ENCODE results near the gene IFNAR2.
A peak's percentile ranks its signal among the peaks of the same experiment; 100 is the strongest.

The IFNAR2 gene

GRCh38 chr21:33229784-33230544, at the start of gene IFNAR2:
IFNAR2 (plus strand) TSS chr21:33229938; CDS start chr21:33241923, 11,985 bp downstream.
- DNase-seq (ENCODE audit: low read depth in 3 of 3), result peak; percentile 59 to 68 (median 65)

DNA sequence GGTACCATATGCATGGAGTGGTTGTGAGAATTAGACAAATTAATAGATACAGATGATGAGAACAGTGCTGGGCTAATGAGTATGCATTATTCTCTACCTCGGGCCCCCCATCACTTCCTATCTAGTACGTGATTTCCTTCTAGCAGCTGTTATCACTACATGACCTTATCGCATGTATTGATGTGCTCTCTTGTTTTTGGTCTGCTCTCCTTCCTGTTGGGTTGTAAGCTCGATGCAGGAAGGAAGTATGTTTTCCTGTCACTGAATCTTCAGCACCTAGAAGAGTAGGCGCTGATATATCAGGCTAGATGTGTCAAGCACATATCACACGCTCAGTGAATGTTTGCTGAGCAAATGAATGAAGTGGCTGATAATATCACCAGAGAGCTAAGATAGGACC, 43.9 kb upstream of the IFNAR2 start:
- no peak for DNase-seq (ENCODE audit: low read depth in 3 of 3)

DNA sequence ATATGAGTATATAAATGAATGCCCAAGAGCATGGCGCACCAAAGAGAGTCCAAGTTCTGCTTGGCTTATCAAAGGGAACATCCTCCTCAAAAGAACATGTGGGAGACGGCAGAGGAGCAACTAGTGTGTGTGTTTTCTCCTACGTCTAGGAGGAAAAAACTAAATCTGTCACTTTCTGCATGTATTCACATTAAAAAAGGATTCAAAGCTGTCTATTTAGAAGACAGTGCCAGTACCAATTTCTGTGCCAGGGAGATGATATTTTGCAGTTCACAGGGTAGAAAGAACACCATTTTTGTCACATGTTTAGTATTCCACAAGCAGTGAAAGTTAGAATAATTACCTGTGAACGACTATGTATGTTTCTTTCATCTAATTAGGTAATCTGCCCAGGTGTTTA, 42.5 kb upstream of the IFNAR2 start:
- no peak for DNase-seq (ENCODE audit: low read depth in 3 of 3)

DNA sequence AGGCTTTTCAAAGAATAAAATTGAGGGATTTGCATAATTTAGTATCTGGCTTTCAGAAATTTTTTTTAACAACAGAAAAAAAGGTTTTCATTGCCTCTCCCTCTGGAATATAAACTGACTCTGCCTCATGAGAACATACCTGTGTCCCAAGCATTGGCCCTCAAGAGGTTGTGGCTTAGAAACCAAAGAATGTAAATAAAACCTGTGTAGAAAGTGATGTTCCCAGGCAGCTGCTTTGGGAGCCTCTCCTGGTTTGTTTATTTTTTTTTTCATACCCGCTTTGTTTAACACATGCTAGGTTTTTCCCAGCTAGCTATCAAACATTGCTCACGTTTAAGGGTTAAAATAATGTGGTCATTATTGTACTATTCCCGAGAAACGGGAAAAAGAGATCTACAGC, 40.5 kb upstream of the IFNAR2 start:
- DNase-seq (ENCODE audit: low read depth in 3 of 3), result no peak

DNA sequence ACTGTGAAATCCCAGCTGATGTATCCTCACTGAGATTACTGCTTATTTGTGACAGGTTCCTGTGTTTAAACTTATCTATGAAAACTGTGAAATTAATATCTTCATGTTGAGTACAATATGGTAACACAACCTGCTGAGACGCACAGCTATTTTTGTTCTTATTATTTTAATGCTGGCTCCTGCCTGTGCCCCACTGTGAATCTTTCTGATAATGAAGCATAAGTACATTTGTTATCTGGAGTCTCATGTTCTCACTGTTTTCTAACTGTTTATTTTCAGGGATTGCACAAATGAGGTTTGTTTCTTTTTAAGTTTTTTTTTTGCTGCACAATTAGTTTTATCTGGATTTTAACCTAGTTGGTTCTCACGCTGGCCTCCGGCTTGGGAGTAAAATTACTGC, 39.9 kb upstream of the IFNAR2 start:
- DNase-seq (ENCODE audit: low read depth in 3 of 3), result no peak

DNA sequence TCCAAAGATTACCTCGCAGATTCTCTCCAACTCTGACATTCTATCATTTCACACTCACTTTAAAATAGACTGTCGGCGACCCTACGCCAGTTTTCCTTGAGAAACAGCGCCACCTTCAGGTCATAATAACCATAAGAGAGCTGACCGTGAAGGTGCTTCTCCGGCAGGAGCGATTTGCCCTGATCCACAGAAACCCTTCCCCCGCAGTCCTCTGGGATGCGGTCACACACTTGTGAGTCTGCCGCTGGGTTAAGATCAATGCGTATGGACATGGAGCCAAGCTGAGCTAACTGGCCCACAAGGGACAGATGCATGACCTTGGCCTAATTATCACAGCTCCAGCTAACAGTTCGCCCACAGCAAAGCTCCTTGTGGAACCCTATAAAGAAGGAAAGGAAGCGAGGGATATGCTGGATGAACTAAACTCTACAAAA, 32.8 kb upstream of the IFNAR2 start:
- peak in 2 of 3 experiments; percentile 30 to 32 for DNase-seq (ENCODE audit: low read depth in 3 of 3)

DNA sequence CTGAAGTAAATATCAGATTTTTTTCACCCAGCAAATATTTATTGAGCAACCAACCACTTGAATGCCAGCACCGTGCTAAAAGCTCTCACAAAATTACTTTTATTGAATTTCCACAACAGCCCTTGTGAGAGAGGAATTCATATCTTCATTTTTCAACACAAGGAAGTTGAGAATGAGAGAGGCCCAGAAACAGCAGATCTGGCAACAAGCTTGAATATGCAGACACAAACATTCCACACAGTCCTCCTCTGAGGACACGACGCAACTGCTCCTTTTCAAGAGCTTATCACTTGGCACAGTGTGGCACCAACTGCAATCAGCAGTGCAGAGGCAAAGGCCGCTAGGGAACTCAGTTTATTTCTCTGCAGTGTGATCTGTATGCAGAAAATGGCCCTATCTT, 32.2 kb upstream of the IFNAR2 start:
- DNase-seq (ENCODE audit: low read depth in 3 of 3), result no peak

DNA sequence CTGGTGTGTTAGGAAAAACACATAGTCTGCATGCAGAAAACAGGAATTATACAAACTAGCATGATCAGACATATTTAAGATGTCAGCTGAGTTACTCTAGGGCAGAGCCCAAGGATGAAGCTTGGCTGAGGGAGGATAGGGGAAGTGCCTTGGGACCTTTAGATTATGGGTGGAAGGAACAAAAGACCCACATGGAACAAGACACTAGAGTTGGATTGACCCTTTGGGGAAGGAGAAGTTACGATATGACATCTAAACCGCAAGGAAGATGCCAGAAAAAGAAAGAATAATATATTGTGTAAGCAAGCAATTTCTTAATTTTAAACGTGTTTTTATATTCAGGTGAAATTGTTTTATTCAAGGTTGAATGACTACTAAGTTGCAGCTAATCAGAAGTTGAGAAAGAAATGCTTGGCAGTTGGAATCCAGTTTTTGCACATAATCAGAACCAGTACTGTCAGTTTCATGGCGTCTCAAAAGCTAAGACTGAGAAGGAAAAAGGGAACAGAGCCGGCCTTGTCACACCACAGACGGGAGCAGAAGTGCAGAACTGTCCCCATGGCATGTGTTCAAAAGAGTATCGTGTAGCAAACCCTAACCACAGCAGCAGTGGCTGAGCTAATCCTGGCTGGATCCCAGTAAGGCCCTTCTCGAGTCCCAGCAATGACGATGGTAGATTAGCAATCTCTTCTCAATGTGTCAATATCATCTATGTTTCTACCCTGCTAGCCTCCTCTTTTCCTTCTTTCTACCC, 31.2 kb upstream of the IFNAR2 start:
- no peak for DNase-seq (ENCODE audit: low read depth in 3 of 3)

DNA sequence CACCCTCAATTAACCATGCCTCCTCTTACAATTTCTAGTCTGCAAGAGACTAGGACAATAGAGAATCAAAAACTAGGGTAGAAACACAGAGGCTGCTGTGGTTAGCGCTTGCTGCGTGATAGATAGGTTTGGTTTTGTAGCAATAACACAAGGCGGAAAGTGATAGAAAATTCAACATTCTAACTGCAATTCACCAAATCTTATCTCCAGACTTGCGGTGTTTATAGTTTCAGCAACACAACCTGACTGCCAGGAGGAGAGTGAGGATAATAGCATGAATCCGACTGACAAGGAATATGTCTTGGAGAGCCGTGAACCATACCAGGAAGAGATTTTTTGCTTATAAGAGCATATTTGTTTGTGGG, 30.7 kb upstream of the IFNAR2 start:
- DNase-seq (ENCODE audit: low read depth in 3 of 3), result no peak

DNA sequence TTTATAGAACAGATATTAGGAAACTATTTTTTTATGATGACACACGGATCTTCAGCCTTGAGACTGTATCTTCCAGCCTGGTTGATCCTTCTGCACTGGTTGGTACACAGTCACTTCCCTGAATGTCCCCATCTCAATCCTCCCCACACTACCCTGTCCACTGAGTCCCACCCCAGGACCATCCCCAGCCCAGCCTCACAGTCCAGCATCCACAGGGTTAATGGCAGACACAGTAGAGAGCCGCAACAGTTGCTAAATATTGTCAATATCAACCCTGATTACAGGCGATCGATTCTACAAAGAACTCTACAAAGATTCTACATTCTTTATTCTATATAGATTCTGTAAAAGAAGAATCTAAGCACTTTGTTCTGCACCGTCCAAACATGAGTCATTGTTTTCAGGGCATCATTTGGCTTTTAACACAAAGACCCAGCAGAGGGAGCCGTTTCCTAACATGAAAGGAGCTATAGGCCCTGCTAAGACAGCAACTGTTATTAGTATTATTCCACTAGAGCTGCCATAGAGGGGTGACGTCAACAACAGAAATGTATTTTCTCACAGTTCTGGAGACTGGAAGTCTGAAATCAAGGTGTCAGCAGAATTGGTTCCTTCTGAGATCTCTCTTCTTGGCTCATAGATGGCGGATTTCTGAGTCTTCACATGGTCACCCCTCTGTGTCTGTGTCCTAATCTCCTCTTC, 30.1 kb upstream of the IFNAR2 start:
- peak in 2 of 3 experiments; percentile 69 to 77 for DNase-seq (ENCODE audit: low read depth in 3 of 3)

DNA sequence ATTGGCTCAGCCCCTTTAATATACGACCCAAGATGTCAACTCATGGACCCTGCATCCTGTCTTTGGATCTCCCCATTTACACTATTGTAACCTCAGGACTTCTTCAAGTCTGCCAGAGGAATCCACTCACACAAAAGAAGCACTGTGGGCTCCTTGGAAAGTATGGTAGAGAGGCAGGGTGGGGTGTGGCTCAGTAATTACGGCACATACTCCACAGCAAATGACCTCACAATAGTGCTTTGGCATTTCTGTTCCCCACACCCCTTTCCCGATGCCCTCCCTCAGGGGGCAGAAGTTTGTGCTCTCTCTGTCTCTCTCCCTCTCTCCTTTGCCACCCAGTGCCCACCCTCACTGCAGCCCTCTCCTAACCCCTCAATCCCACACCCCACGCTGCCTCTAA, 27.8 kb upstream of the IFNAR2 start:
- no peak for DNase-seq (ENCODE audit: low read depth in 3 of 3)

DNA sequence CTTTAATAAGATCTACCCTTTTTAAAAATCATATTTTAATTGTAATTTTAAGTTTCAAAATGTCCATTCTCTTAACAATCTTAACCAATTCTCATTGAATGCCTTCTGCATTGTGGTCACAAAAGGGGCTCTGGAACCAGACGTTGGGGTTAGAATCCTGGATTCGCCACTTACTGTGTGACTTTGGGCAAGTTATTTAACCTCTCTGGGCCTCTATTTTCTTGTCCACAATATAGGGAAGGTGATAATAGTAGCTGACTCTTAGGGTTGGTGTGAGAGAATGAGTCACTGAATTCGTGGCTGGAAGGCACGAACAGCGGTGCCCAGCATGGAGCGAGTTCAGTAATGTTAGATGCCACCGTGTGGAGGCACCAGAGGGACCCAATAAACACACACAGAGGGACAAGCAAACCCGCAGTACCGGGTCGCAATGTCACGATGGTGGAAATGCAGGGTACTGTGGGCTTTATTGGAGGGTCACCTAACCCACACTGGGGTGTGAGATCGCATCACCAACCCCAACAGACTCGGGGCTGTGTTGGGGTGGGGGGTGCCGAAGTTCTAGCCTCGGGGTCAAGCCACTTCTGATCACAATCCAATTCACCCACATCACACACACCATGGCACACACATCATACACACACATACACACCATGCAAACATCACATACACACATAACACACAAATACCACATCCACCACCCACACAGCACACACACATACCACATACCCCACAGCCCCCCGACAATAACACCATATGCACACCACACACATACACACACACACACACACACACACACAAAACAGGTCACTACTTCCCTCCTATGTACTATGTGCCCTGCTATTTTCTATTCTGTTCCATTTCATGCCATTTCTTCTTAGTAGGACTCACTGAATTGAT, 27.0 kb upstream of the IFNAR2 start:
- DNase-seq (ENCODE audit: low read depth in 3 of 3), result no peak

- DNase-seq (ENCODE audit: low read depth in 3 of 3), result no peak
Measured at GRCh38 chr21:33203371-33203724, 26.4 kb upstream of the IFNAR2 start.

- no peak for DNase-seq (ENCODE audit: low read depth in 3 of 3)
Measured at GRCh38 chr21:33205476-33205875, 24.3 kb upstream of the IFNAR2 start.

DNA sequence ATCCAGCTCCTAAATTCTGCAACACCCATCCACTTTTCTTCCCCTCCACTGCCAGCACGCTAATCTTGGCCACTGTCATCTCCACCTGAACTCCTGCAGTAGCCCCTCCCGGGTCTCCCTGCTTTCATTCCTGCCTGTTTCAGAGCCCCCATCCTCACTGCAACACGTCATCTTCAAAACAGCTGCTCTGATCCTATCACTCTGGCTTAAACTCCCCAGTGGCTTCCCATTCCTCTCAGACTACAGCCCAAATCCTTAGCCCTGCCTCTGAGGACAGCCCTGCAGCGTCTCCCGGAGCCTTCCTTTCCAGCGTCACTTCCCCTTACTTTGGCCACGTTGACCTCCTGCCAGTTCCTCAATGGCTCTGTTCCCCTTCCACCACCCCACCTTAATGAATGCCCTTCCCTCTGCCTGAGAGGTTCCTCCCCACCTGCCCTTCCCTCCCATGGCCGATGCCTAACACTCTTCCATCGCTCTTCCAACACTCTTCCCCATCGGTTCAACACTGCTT, 22.9 kb upstream of the IFNAR2 start:
- DNase-seq (ENCODE audit: low read depth in 3 of 3), result no peak

DNA sequence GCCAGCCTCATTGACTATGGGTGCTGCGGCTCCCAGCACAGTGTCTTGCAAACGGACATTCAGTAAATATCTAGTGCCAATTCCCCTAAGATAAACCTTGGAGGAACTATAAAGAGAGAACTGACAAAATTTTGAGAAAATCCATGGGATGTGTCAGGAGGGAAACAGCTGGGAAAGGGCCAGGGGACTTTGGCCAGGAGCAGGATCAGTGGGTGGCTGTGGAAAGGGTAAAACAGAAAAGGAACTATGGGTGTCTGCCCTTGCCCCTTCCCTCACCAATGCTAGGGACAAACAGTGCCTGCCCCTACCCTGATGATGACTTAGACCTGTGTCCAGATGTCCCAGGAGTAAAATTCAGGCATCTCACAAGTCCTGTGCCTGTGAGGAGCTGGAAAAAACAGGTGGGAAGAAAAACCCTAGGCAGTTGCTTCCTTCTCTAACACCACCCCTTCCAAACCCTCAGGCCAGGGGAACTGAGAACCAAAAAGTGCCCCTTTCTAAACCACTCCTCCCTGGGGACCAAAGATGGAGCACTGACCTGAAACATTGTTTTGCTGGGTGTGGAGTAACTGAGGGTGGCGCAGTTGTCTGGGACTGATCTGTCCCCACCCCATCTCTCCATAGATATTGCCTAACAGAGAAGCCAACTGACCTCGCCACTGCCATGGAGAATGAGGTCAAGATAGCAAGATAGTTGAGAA, 22.1 kb upstream of the IFNAR2 start:
- DNase-seq (ENCODE audit: low read depth in 3 of 3), result no peak

DNA sequence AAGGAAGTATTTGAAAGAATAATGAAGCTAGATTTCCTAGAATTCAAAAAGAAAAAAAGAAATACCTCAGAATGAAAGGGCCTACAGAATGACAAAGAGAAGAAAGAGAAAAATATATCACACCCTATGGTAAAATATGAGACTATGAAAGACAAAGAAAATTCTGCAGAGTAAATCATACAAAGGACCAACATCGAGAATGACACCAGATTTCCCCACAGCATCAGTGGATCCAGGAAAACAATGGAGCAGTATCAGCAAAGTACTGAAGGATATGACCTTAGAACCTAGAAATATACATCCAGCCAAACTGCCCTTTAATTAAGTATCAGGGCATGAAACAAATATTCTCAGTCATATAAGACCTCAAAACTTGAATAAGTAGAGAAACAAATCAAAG, 21.2 kb upstream of the IFNAR2 start:
- no peak for DNase-seq (ENCODE audit: low read depth in 3 of 3)

DNA sequence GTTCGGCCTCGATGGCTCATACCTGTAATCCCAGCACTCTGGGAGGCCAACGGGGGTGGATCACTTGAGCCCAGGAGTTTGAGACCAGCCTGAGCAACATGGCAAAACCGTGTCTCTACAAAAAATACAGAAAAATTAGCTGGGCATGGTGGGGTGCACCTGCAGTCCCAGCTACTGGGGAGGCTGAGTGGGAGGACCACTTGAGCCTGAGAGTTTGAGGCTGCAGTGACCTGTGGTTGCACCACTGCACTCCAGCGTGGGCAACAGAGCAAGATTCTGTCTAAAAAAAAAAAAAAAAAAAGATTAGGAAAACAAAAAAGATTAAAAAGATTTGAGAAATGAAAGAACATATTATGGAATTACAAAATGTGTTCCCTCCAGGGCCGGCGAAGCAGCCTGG, 18.4 kb upstream of the IFNAR2 start:
- no peak for DNase-seq (ENCODE audit: low read depth in 3 of 3)

DNA sequence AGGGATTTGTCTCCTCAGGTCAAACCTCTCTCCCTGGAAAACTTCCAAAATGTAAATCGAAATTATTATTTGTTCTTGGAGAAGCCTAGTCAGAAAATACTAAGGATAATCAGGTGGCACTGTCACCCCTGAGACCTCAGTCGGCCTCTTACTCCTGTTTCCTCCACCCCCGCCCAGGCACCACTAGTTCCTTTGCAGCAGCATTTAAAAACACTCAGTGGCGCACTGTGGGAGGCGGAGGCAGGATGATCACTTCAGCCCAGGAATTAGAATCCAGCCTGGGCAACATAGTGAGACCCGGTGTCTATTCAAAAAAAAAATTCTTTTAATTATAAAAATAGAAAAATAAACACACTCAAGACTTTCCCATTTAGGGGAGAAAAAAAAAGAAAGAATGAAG, 18.0 kb upstream of the IFNAR2 start:
- no peak for DNase-seq (ENCODE audit: low read depth in 3 of 3)

- DNase-seq (ENCODE audit: low read depth in 3 of 3), result no peak
Measured at GRCh38 chr21:33212159-33212851, 17.4 kb upstream of the IFNAR2 start.

Data from stimulated activated CD4-positive, alpha-beta T cell treated with anti-CD3 and anti-CD28 coated beads, TNF-alpha, amount 100 ng/mL, for 4 hours (primary cell).